ENCODE results near the gene PLA2G3. TPM values are rescaled to one million over a fixed set of nuclear protein-coding genes. Genes with fewer than 3 reads are reported as not detected.

The PLA2G3 gene
- total and polyA plus RNA-seq, 9 donors: 0.13 TPM; not detected in 8

DNA sequence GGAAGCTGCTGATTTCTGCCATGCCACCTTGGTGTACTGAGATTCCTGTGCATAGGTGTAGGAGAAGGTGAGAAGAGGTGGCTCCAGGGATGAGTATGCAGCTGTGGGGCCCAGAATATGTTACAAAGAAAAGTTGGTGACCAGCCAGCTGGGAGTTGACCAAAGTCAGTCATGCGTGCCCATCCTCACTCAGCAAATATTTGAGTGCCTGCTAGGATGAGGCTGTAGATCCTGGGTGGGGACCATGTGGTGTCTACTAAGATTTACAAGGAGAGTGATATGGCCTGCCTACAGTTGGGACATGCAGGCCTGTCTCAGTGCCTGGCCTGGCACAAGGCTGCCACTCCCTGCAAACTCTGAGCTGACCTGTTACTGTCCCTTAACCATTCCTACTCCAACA is 39.0 kb upstream of the PLA2G3 start:
- Histone ChIP-seq H3K9me3 (no peaks in the 10 kb centered on the region), H3K27ac (no peak overlapping the region), H3K36me3 (no peaks in the 10 kb centered on the region), H3K27me3 (no peaks in the 10 kb centered on the region), H3K4me1 (ENCODE audit: insufficient read depth) (peaks cover 7% of the 10 kb centered on the region), H3K4me3 (no peak overlapping the region)
- WGBS, 3 donors: 48 to 65% (median 50%) methylated on average over 1 of the region's 1 CpG
- intact Hi-C loops (cut with DNase I): no loop called here
- no peak for DNase-seq
- TF ChIP-seq POLR2A (IDR thresholded peaks at IDR 0.05): no peak
- TF ChIP-seq, protein P1, sequence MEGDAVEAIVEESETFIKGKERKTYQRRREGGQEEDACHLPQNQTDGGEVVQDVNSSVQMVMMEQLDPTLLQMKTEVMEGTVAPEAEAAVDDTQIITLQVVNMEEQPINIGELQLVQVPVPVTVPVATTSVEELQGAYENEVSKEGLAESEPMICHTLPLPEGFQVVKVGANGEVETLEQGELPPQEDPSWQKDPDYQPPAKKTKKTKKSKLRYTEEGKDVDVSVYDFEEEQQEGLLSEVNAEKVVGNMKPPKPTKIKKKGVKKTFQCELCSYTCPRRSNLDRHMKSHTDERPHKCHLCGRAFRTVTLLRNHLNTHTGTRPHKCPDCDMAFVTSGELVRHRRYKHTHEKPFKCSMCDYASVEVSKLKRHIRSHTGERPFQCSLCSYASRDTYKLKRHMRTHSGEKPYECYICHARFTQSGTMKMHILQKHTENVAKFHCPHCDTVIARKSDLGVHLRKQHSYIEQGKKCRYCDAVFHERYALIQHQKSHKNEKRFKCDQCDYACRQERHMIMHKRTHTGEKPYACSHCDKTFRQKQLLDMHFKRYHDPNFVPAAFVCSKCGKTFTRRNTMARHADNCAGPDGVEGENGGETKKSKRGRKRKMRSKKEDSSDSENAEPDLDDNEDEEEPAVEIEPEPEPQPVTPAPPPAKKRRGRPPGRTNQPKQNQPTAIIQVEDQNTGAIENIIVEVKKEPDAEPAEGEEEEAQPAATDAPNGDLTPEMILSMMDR (IDR thresholded peaks at IDR 0.05): no peak
- TF ChIP-seq EP300 (IDR thresholded peaks at IDR 0.05): no peak

DNA sequence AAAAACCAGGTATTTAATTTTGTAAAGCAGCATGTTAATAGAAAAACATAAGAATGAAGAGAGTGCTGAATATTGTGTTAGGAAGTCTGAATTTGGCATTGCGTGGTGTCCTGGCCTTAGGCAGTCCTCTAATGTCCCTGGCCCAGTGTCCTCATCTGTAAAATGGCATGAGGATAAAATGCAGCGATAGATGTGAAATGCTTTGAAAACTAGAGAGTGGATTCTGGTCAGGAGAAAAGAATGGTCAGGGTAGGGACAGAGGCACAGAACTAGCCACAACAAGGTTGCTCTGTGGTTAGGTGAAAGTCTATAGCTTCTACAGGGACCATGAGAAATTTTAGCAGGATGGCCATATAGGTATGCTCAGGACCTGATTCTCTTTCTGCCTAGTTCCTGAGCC is 38.6 kb upstream of the PLA2G3 start:
- peaks cover 7% of the 10 kb centered on the region for H3K4me1 ChIP-seq (ENCODE audit: insufficient read depth)
- no peaks in the 10 kb centered on the region for H3K27me3 ChIP-seq
- DNase-seq: no peak
- intact Hi-C loops (cut with DNase I): no loop called here
- no peak overlapping the region for H3K4me3 ChIP-seq
- H3K36me3 ChIP-seq: no peaks in the 10 kb centered on the region
- 96 to 97% (median 97%) methylated on average over 2 of the region's 2 CpGs for WGBS, 3 donors
- no peaks in the 10 kb centered on the region for H3K9me3 ChIP-seq
- TF ChIP-seq POLR2A (IDR thresholded peaks at IDR 0.05): no peak
- no peak for TF ChIP-seq EP300 (IDR thresholded peaks at IDR 0.05)
- TF ChIP-seq, protein P1 (IDR thresholded peaks at IDR 0.05): no peak
- H3K27ac ChIP-seq: no peak overlapping the region

DNA sequence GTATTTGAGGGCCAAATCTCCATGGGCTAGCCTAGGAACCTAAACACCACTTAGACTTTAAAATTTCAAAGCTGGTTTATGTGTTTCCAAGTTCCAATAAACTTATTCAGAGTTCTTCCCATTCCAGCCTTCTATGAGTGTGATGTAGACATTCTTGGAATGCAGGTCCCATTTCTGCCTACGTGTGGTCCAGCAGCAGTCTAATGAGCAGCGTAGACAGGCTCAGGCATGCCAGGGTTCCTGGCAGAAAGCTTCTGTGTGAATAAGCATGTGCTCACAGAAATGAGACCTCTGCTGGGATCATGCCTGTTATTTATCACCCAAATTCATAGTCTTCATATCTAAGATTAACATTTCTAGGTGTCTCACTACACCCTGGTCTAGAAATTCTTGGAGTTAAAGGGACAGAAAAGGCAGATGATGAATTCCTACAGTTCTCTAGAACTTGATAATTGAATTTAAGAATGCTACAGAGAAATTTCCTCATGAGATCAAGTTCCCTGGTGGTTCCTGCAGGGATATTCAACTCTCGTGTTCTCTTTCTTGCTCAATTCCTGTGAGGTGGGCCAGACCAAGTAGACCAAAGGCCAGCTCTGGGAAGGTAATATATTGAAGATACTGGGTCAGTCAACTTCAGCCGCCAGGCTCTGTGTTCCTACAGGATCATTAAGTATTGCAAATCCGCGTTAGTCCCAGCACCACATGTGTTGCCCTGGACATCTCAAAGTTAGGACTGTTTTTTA is 37.3 kb upstream of the PLA2G3 start:
- 75 to 90% (median 78%) methylated on average over 6 of the region's 6 CpGs for WGBS, 3 donors
- Histone ChIP-seq H3K36me3 (no peaks in the 10 kb centered on the region), H3K27me3 (no peaks in the 10 kb centered on the region), H3K4me1 (ENCODE audit: insufficient read depth) (peaks cover 9% of the 10 kb centered on the region), H3K9me3 (no peaks in the 10 kb centered on the region), H3K4me3 (no peak overlapping the region), H3K27ac (no peak overlapping the region)
- intact Hi-C loops (cut with DNase I): no loop called here
- TF ChIP-seq, protein P1 (IDR thresholded peaks at IDR 0.05): no peak
- TF ChIP-seq POLR2A (IDR thresholded peaks at IDR 0.05) (no peak), EP300 (IDR thresholded peaks at IDR 0.05) (no peak)
- no peak for DNase-seq

DNA sequence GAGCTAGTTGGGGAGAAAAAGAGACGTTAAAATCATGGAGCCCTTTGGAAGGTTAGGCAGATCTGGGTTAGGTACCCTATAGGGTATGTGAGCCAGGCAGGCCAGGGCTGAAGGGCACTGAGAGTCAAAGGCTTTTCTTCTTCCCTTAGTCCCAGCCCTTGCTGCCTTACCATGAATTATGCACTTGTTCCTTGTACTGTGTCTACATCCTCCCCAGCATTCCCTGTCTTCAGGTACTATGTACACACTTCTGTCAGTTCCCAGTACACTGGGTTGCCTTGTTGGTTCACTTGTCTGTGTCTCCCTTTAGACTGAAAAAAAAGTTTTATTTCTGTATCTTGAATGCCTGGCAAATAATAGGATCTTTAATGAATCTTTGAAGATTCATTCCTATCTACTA is 36.6 kb upstream of the PLA2G3 start:
- intact Hi-C loops (cut with DNase I): no loop called here
- Histone ChIP-seq H3K9me3 (no peaks in the 10 kb centered on the region), H3K4me3 (no peak overlapping the region), H3K27me3 (no peaks in the 10 kb centered on the region), H3K27ac (no peak overlapping the region), H3K36me3 (no peaks in the 10 kb centered on the region), H3K4me1 (ENCODE audit: insufficient read depth) (peaks cover 9% of the 10 kb centered on the region)
- DNase-seq: no peak
- WGBS, 3 donors: 87 to 98% (median 93%) methylated on average over 1 of the region's 1 CpG
- no peak for TF ChIP-seq POLR2A (IDR thresholded peaks at IDR 0.05)
- TF ChIP-seq EP300 (IDR thresholded peaks at IDR 0.05): no peak
- TF ChIP-seq, protein P1 (IDR thresholded peaks at IDR 0.05): no peak

Measured in ovary (tissue), 9 donors.